Activated naive CD8-positive, alpha-beta T cell treated with anti-CD3 and anti-CD28 coated beads for 36 hours (primary cell): ENCODE results near the gene WASHC3. TPM values are rescaled to one million over a fixed set of nuclear protein-coding genes. Genes with fewer than 3 reads are reported as not detected.
"Not testable (repeated sequence)": the region's sequence is repeated elsewhere in the genome, so short reads cannot be mapped to it uniquely, and the experiment has no call there.

Source experiments
- DNase-seq: peaks from one replicate; pipeline ENCODE4 v3.0.0; 2021
- H3K27ac Mint-ChIP-seq: one replicate; pipeline ENCODE4 v1.8.0; 2022; ENCODE audit warnings: mild to moderate bottlenecking, moderate library complexity, mixed read lengths
- H3K27me3 Mint-ChIP-seq: one replicate; pipeline ENCODE4 v1.8.0; 2022; ENCODE audit warnings: mild to moderate bottlenecking, mixed read lengths
- H3K36me3 Mint-ChIP-seq: one replicate; pipeline ENCODE4 v1.8.0; 2021; ENCODE audit warnings: mild to moderate bottlenecking, mixed read lengths
- H3K4me1 Mint-ChIP-seq: one replicate; pipeline ENCODE4 v1.8.0; 2021; ENCODE audit warnings: mixed read lengths
- H3K4me3 Mint-ChIP-seq: one replicate; pipeline ENCODE4 v1.8.0; 2022; ENCODE audit warnings: mild to moderate bottlenecking, moderate library complexity, mixed read lengths
- H3K9me3 Mint-ChIP-seq: one replicate; pipeline ENCODE4 v1.8.0; 2022; ENCODE audit warnings: mixed read lengths
- total RNA-seq, 2 experiments: library from RNA; stranded (reverse); gene quantifications; one replicate each; pipeline ENCODE4 v1.2.3, GENCODE V29; 2021

Gene WASHC3
- total RNA-seq, 2 experiments from 2014 or later: 35.0 to 37.9 TPM

DNA sequence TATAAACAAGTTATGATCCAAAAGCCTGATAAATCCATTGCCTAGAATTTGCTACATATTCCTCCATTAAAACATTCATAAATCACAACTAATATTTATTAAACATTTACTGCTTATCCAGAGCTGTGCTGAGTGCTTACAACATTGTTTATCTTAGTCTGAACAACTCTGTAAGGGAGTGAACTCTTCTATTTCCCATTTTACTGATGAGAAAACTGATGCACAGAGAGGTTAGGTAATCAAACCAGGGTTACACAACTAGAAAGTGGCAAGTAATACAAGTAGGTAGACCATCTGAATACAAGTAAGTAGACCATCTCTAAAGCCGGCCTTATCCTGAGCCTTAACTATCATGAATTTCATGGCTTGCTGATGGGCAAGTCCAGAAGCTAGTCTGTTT is 39.5 kb downstream of the WASHC3 start:
- Mint-ChIP-seq H3K36me3 (peaks cover 14% of the 10 kb centered on the region), H3K9me3 (no peaks in the 10 kb centered on the region), H3K27me3 (no peaks in the 10 kb centered on the region), H3K4me3 (no peak overlapping the region), H3K4me1 (peaks cover 2% of the 10 kb centered on the region), H3K27ac (no peak overlapping the region)
- DNase-seq: no peak

DNA sequence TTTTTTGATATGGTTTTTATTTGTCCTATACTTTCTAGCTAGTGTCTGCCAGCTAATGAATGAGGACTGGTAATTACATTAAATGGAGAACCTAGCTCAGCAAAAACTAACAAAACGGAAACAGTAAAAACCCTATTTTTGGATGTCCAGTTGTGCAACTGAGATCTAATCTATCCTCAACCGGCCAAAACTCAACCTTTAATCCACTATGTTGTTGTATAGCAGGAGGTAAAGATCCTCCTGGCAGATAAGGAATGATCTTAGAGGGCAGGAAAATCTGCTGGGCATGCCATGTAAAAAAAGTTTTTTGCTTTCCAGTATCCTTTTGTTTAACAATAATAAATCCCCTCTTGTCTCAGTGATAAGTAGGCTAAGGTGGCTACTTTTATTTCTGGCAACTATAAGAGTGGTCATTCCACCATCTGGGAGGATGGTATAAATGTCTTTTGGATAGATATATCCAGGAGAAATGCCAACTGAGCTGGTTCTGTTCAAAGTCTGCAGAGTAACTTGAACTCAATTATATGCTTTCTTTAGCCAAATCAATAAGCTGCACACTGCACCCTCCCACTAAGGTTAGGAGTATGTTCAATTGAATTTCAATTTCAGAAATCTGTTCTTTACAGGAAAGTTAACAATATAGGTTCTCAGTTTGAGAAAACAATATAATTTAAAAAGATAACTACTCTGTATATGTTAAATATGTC is 40.1 kb downstream of the WASHC3 start:
- Mint-ChIP-seq H3K9me3 (no peaks in the 10 kb centered on the region), H3K27ac (no peak overlapping the region)

DNA sequence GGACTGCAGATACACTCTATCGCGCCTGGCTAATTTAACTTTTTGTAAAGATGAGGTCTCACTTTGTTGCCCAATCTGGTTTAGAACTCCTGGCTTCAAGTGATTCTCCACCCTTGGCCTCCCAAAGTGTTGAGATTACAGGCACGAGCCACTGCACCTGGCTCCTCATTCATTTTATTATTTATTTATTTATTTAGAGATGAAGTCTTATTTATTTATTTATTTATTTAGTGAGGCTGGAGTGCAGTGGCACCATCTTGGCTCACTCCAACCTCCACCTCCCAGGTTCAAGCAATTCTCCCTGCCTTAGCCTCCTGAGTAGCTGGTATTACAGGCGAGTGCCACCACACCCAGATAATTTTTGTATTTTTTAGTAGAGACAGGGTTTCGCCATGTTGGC is 43.2 kb downstream of the WASHC3 start:
- not testable (repeated sequence) for H3K36me3 Mint-ChIP-seq, H3K27ac Mint-ChIP-seq, DNase-seq, H3K4me1 Mint-ChIP-seq, H3K4me3 Mint-ChIP-seq, H3K9me3 Mint-ChIP-seq, H3K27me3 Mint-ChIP-seq

More for the DNA sequence above, 40.1 kb downstream of the WASHC3 start:
- Mint-ChIP-seq H3K36me3 (peaks cover 13% of the 10 kb centered on the region), H3K27me3 (no peaks in the 10 kb centered on the region), H3K4me1 (peaks cover 2% of the 10 kb centered on the region), H3K4me3 (no peak overlapping the region)
- DNase-seq: no peak

- peaks cover 9% of the 10 kb centered on the region for H3K36me3 Mint-ChIP-seq
- no peak for DNase-seq
- H3K4me1 Mint-ChIP-seq: no peaks in the 10 kb centered on the region
- no peaks in the 10 kb centered on the region for H3K9me3 Mint-ChIP-seq
- H3K27ac Mint-ChIP-seq: no peak overlapping the region
- no peak overlapping the region for H3K4me3 Mint-ChIP-seq
- no peaks in the 10 kb centered on the region for H3K27me3 Mint-ChIP-seq
Measured at GRCh38 chr12:102016472-102016871, 45.3 kb downstream of the WASHC3 start.

- no peak for DNase-seq
- Mint-ChIP-seq H3K36me3 (peaks cover 1% of the 10 kb centered on the region), H3K9me3 (no peaks in the 10 kb centered on the region), H3K4me3 (no peak overlapping the region), H3K4me1 (no peaks in the 10 kb centered on the region), H3K27me3 (no peaks in the 10 kb centered on the region), H3K27ac (no peak overlapping the region)
Measured at GRCh38 chr12:102010265-102010994, 51.4 kb downstream of the WASHC3 start.

DNA sequence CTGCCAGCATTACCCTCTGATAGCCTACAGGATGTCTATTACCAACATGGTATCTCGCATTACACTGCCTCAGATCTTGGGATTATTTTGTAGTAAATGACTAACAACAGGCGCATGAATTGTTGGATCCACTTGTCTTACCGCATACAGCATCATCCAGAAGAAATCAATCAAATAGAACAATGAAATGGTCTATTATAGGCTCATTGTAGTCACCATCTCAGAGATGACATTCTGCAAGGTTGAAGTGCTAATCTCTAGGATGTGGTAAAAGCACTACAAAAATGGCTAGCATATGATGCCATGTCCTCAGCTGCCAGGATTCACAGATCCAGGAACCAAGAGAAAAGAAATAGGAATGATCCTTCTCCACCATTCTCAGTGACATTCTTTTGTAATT is 52.0 kb downstream of the WASHC3 start:
- peaks cover 1% of the 10 kb centered on the region for H3K36me3 Mint-ChIP-seq
- DNase-seq: no peak
- no peaks in the 10 kb centered on the region for H3K27me3 Mint-ChIP-seq
- H3K9me3 Mint-ChIP-seq: no peaks in the 10 kb centered on the region
- H3K4me1 Mint-ChIP-seq: no peaks in the 10 kb centered on the region
- H3K27ac Mint-ChIP-seq: no peak overlapping the region
- H3K4me3 Mint-ChIP-seq: no peak overlapping the region

DNA sequence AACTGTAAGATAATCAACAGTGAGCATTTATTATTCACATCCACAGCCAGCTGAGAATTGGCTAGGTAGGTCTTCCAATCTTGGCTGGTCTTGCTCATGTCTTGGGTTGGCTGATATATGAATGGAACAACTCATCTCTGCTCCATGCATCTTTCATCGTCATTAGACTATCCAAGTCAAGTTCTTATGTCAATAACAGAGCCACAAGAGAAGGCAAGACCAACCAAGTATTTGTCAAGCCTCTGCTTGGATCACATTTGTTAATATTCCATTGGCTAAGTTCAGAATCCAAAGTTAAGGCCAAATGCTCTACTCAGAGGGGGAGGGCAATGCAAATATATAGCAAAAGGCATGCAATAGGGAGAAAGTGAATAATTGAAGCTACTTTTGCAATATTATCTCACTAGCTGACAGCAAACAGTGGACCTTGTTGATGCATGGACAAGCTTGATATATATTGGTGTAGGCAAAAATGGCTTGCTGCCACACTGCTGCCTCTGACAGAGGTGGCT is 53.1 kb downstream of the WASHC3 start:
- Mint-ChIP-seq H3K27ac (no peak overlapping the region), H3K4me1 (no peaks in the 10 kb centered on the region), H3K9me3 (no peaks in the 10 kb centered on the region), H3K4me3 (no peak overlapping the region), H3K27me3 (no peaks in the 10 kb centered on the region), H3K36me3 (peaks cover 1% of the 10 kb centered on the region)
- no peak for DNase-seq

DNA sequence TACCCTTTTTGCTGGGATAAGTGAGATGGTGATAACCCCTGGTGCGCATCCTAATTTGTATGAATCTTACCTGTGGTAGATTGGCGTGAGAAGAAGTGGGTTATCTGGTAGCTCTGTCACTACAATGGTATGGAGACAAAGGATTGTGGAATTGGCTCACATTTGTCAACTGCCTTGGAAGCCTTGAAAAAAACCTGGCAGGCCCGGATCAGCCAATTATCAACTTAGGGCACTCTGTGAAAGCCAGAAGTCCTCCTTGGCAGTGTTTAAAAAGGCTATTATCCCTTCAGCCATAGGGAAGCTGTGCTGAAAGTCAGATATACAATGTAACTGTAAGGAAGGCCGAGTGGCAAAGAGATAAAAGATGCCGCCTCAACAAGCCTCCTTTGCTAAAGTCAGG is 56.5 kb downstream of the WASHC3 start:
- Mint-ChIP-seq H3K27ac (no peak overlapping the region), H3K36me3 (no peaks in the 10 kb centered on the region), H3K4me3 (no peak overlapping the region), H3K4me1 (no peaks in the 10 kb centered on the region), H3K27me3 (no peaks in the 10 kb centered on the region), H3K9me3 (no peaks in the 10 kb centered on the region)
- no peak for DNase-seq

DNA sequence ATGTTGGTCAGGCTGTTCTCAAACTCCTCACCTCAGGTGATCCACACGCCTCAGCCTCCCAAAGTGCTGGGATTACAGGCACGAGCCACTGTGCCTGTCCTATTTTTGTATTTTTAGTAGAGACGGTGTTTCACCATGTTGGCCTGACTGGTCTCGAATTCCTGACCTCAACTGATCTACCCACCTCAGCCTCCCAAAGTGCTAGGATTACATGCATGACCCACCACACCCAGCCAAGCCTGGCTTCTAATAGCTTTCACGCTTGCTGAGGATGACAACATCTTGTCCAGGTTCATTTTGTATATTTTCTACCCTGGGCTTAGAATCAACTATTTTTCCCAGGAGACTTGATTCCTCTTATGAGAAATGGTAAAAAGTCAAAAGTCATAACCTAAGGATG is 64.7 kb downstream of the WASHC3 start:
- H3K4me1 Mint-ChIP-seq: no peaks in the 10 kb centered on the region
- no peak overlapping the region for H3K27ac Mint-ChIP-seq
- no peak for DNase-seq
- H3K27me3 Mint-ChIP-seq: peaks cover 12% of the 10 kb centered on the region
- H3K9me3 Mint-ChIP-seq: no peaks in the 10 kb centered on the region
- no peak overlapping the region for H3K4me3 Mint-ChIP-seq
- no peaks in the 10 kb centered on the region for H3K36me3 Mint-ChIP-seq

DNA sequence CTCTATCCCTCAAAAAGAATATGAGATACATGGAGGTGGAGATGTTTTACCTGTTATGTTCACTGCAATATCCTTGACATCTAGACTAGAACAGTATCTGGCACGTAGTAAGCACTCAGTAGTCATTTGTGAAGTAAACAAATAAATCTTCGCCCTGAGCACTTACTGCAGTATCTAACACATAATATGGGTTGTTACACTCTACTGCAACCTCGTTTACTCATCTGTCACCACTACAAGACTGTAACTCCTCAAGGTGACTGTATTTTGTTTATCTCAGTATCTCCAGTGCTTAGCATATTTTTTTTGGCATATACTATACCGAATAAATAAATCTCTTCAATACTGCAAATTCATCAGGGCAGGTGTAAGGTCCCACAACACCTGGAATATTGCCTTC is 66.1 kb downstream of the WASHC3 start:
- no peak overlapping the region for H3K27ac Mint-ChIP-seq
- H3K9me3 Mint-ChIP-seq: no peaks in the 10 kb centered on the region
- H3K4me1 Mint-ChIP-seq: no peaks in the 10 kb centered on the region
- H3K27me3 Mint-ChIP-seq: peaks cover 21% of the 10 kb centered on the region
- H3K36me3 Mint-ChIP-seq: no peaks in the 10 kb centered on the region
- DNase-seq: no peak
- no peak overlapping the region for H3K4me3 Mint-ChIP-seq

- Mint-ChIP-seq H3K27me3 (peaks cover 21% of the 10 kb centered on the region), H3K4me3 (no peak overlapping the region), H3K36me3 (no peaks in the 10 kb centered on the region), H3K9me3 (no peaks in the 10 kb centered on the region), H3K27ac (no peak overlapping the region), H3K4me1 (no peaks in the 10 kb centered on the region)
- no peak for DNase-seq
Measured at GRCh38 chr12:101992091-101992490, 69.7 kb downstream of the WASHC3 start.

GRCh38 chr12:101982307-101982706 is 79.5 kb downstream of the WASHC3 start:
- Mint-ChIP-seq H3K4me1 (no peaks in the 10 kb centered on the region), H3K4me3 (no peak overlapping the region), H3K27ac (no peak overlapping the region), H3K27me3 (no peaks in the 10 kb centered on the region), H3K9me3 (no peaks in the 10 kb centered on the region), H3K36me3 (no peaks in the 10 kb centered on the region)
- no peak for DNase-seq

- no peaks in the 10 kb centered on the region for H3K27me3 Mint-ChIP-seq
- H3K4me1 Mint-ChIP-seq: no peaks in the 10 kb centered on the region
- no peak overlapping the region for H3K4me3 Mint-ChIP-seq
- DNase-seq: no peak
- H3K27ac Mint-ChIP-seq: no peak overlapping the region
- no peaks in the 10 kb centered on the region for H3K9me3 Mint-ChIP-seq
- H3K36me3 Mint-ChIP-seq: no peaks in the 10 kb centered on the region
Measured at GRCh38 chr12:101981868-101982267, 79.9 kb downstream of the WASHC3 start.

DNA sequence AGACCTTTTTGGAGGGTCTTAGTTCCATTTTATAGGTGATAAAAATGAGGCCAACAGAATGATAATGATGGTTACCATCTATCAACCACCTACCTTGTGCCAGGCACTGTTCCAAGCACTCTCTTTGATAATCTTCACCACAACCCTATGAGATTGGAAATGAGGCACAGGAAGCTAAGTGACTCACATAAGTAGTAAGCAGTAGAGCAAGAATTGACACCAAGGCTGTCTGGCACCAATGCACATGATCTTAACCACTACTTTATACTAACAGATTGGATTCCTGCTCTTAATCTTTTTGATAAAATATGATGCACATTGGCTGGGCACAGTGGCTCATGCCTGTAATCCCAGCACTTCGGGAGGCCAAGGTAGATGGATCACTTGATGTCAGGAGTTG is 93.0 kb downstream of the WASHC3 start:
- DNase-seq: no peak
- no peaks in the 10 kb centered on the region for H3K36me3 Mint-ChIP-seq

GRCh38 chr12:101967506-101967905 is 94.3 kb downstream of the WASHC3 start:
- Mint-ChIP-seq H3K27me3 (no peaks in the 10 kb centered on the region), H3K9me3 (no peaks in the 10 kb centered on the region), H3K27ac (no peak overlapping the region), H3K36me3 (no peaks in the 10 kb centered on the region), H3K4me3 (no peak overlapping the region), H3K4me1 (peaks cover 4% of the 10 kb centered on the region)
- DNase-seq: no peak

More for the DNA sequence above, 93.0 kb downstream of the WASHC3 start:
- Mint-ChIP-seq H3K27me3 (no peaks in the 10 kb centered on the region), H3K27ac (no peak overlapping the region), H3K9me3 (no peaks in the 10 kb centered on the region), H3K4me1 (peaks cover 4% of the 10 kb centered on the region), H3K4me3 (no peak overlapping the region)

GRCh38 chr12:101966496-101966895 is 95.3 kb downstream of the WASHC3 start:
- no peak overlapping the region for H3K4me3 Mint-ChIP-seq
- H3K9me3 Mint-ChIP-seq: no peaks in the 10 kb centered on the region

More at GRCh38 chr12:101966496-101966895, 95.3 kb downstream of the WASHC3 start:
- peaks cover 4% of the 10 kb centered on the region for H3K4me1 Mint-ChIP-seq
- no peak overlapping the region for H3K27ac Mint-ChIP-seq
- no peak for DNase-seq
- H3K27me3 Mint-ChIP-seq: no peaks in the 10 kb centered on the region
- H3K36me3 Mint-ChIP-seq: no peaks in the 10 kb centered on the region
